WTC11 (cell line): ENCODE data around the gene PRKACA. TPM values are rescaled to one million over a fixed set of nuclear protein-coding genes. Genes with fewer than 3 reads are reported as not detected.

Experiments used
- ATAC-seq: fragments of 200-7000 bp; cut with Tn5 transposase; 2 replicates; pipeline ENCODE4 v1.10.0; 2021; ENCODE audit warnings: mild to moderate bottlenecking, moderate library complexity
- CTCF ChIA-PET: fragments of 300-600 bp; sonication (Branson Sonifier 250); formaldehyde crosslinking; loops from one replicate; lab custom pipeline; 2021; ENCODE audit warnings: antibody characterized with exemption; lab: Charles Lee
- POLR2A ChIA-PET: fragments of 350-600 bp; sonication (Branson Sonifier 250); formaldehyde crosslinking; loops from one replicate; lab custom pipeline; 2021; ENCODE audit warnings: antibody characterized with exemption; lab: Charles Lee
- DNase-seq: peaks from one replicate; pipeline ENCODE4 v3.0.0; 2021; ENCODE audit warnings: low spot score
- H3K27ac Mint-ChIP-seq: 2 replicates; pipeline ENCODE4 v1.8.0; 2021; ENCODE audit warnings: mixed read lengths
- H3K27me3 Mint-ChIP-seq: 2 replicates; pipeline ENCODE4 v1.8.0; 2021; ENCODE audit warnings: low read depth, mild to moderate bottlenecking, moderate library complexity, mixed read lengths
- H3K36me3 Mint-ChIP-seq: 2 replicates; pipeline ENCODE4 v1.8.0; 2021; ENCODE audit warnings: mixed read lengths
- H3K4me1 Mint-ChIP-seq: 2 replicates; pipeline ENCODE4 v1.8.0; 2022; ENCODE audit warnings: mixed read lengths
- H3K4me3 Mint-ChIP-seq: 2 replicates; pipeline ENCODE4 v1.8.0; 2021; ENCODE audit warnings: mild to moderate bottlenecking, moderate library complexity, mixed read lengths
- H3K9me3 Mint-ChIP-seq: 2 replicates; pipeline ENCODE4 v1.8.0; 2021; ENCODE audit warnings: mixed read lengths
- CBFB ChIP-seq: sonication (generic); formaldehyde crosslinking; IDR thresholded peaks from 2 replicates; pipeline ENCODE4 v1.8.1; 2022; ENCODE audit warnings: mild to moderate bottlenecking, low read depth, missing genetic modification reagents
- CDX4 ChIP-seq: fragments of 250-450 bp; sonication (Bioruptor Pico); IDR thresholded peaks from 2 replicates; pipeline ENCODE4 v1.9.0; 2021; ENCODE audit warnings: moderate library complexity, mild to moderate bottlenecking, inconsistent platforms, borderline replicate concordance
- CREM ChIP-seq: sonication (generic); formaldehyde crosslinking; IDR thresholded peaks from 2 replicates; pipeline ENCODE4 v1.8.1; 2022; ENCODE audit warnings: mild to moderate bottlenecking, missing genetic modification reagents, moderate library complexity
- FOXP4 ChIP-seq: sonication (generic); formaldehyde crosslinking; IDR thresholded peaks from 2 replicates; pipeline ENCODE4 v1.8.0; 2022; ENCODE audit warnings: mild to moderate bottlenecking, missing genetic modification reagents
- GABPB1 ChIP-seq: sonication (generic); formaldehyde crosslinking; IDR thresholded peaks from 2 replicates; pipeline ENCODE4 v1.8.1; 2023; ENCODE audit warnings: mild to moderate bottlenecking, missing genetic modification reagents
- JAZF1 ChIP-seq: fragments of 250-450 bp; sonication (Bioruptor Pico); IDR thresholded peaks from 2 replicates; pipeline ENCODE4 v1.9.0; 2021; ENCODE audit warnings: moderate library complexity, mild to moderate bottlenecking, inconsistent platforms
- KAT7 ChIP-seq: sonication (generic); formaldehyde crosslinking; IDR thresholded peaks from 2 replicates; pipeline ENCODE4 v1.8.1; 2023; ENCODE audit warnings: missing genetic modification reagents, mild to moderate bottlenecking, borderline replicate concordance
- NR1H2 ChIP-seq: sonication (generic); formaldehyde crosslinking; IDR thresholded peaks from 2 replicates; pipeline ENCODE4 v1.9.0; 2021; ENCODE audit warnings: mild to moderate bottlenecking, moderate library complexity, missing genetic modification reagents
- NR2C2 ChIP-seq: sonication (generic); formaldehyde crosslinking; IDR thresholded peaks from 2 replicates; pipeline ENCODE4 v1.8.0; 2022; ENCODE audit warnings: mild to moderate bottlenecking, missing genetic modification reagents
- NR3C1 ChIP-seq: sonication (generic); formaldehyde crosslinking; conservative IDR thresholded peaks from 2 replicates; pipeline ENCODE4 v1.8.1; 2023; ENCODE audit warnings: low read depth, mild to moderate bottlenecking, missing genetic modification reagents
- PRDM15 ChIP-seq: sonication (generic); formaldehyde crosslinking; IDR thresholded peaks from 2 replicates; pipeline ENCODE4 v1.8.0; 2022; ENCODE audit warnings: missing genetic modification reagents
- TP53 ChIP-seq: sonication (generic); formaldehyde crosslinking; IDR thresholded peaks from 2 replicates; pipeline ENCODE4 v1.8.1; 2023; ENCODE audit warnings: mild to moderate bottlenecking, missing genetic modification reagents
- USF1 ChIP-seq: sonication (generic); formaldehyde crosslinking; IDR thresholded peaks from 2 replicates; pipeline ENCODE4 v1.8.0; 2022; ENCODE audit warnings: mild to moderate bottlenecking, missing genetic modification reagents
- ZNF138 ChIP-seq: sonication (generic); formaldehyde crosslinking; conservative IDR thresholded peaks from 2 replicates; pipeline ENCODE4 v1.8.1; 2022; ENCODE audit warnings: mild to moderate bottlenecking, moderate library complexity, missing genetic modification reagents
- ZNF232 ChIP-seq: sonication (generic); formaldehyde crosslinking; IDR thresholded peaks from 2 replicates; pipeline ENCODE4 v1.8.0; 2022; ENCODE audit warnings: mild to moderate bottlenecking, missing genetic modification reagents
- ZNF281 ChIP-seq: sonication (generic); formaldehyde crosslinking; IDR thresholded peaks from 2 replicates; pipeline ENCODE4 v1.8.0; 2023; ENCODE audit warnings: mild to moderate bottlenecking, missing genetic modification reagents
- ZNF512 ChIP-seq: sonication (generic); formaldehyde crosslinking; IDR thresholded peaks from 2 replicates; pipeline ENCODE4 v1.8.1; 2022; ENCODE audit warnings: missing genetic modification reagents, borderline replicate concordance
- ZNF671 ChIP-seq: fragments of 250-450 bp; sonication (Bioruptor Pico); IDR thresholded peaks from 2 replicates; pipeline ENCODE4 v1.8.0; 2021; ENCODE audit warnings: mild to moderate bottlenecking
- total RNA-seq: library from RNA; stranded (reverse); gene quantifications from 3 replicates; pipeline ENCODE4 v1.2.3, GENCODE V29; 2021

Gene PRKACA
- total RNA-seq, 1 experiment from 2014 or later = 37.8 TPM

- H3K4me3 Mint-ChIP-seq = no peak overlapping the region
- no peaks in the 10 kb centered on the region for H3K4me1 Mint-ChIP-seq
- H3K27me3 Mint-ChIP-seq = no peaks in the 10 kb centered on the region
- no peak for DNase-seq
- no peak overlapping the region for H3K27ac Mint-ChIP-seq
- CTCF ChIA-PET = interaction anchor here (1.4 to 1.8 kb wide), 3 partner anchors 23 to 320 kb away, joined by 3 to 9 read pairs (median 5); partner anchors contain the start of gene ASF1B
- no peak for ATAC-seq
- POLR2A ChIA-PET = no interaction called here
- peaks cover 33% of the 10 kb centered on the region for H3K36me3 Mint-ChIP-seq
- H3K9me3 Mint-ChIP-seq = no peaks in the 10 kb centered on the region
- no peak for TF ChIP-seq ZNF281 (CRISPR knock-in tag)
- TF ChIP-seq NR1H2 (CRISPR knock-in tag) = no peak
- no peak for TF ChIP-seq NR3C1
- TF ChIP-seq ZNF232 (CRISPR knock-in tag) = no peak
- no peak for TF ChIP-seq KAT7 (CRISPR knock-in tag)
- no peak for TF ChIP-seq FOXP4 (CRISPR knock-in tag)
- no peak for TF ChIP-seq ZNF138 (CRISPR knock-in tag)
- no peak for TF ChIP-seq CDX4
- TF ChIP-seq CREM (CRISPR knock-in tag) = no peak
- no peak for TF ChIP-seq TP53
- TF ChIP-seq NR2C2 (CRISPR knock-in tag) = no peak
- no peak for TF ChIP-seq ZNF671 (CRISPR knock-in tag)
- TF ChIP-seq GABPB1 = no peak
- TF ChIP-seq PRDM15 = no peak
- TF ChIP-seq ZNF512 = no peak
- no peak for TF ChIP-seq CBFB
- TF ChIP-seq USF1 = no peak
- no peak for TF ChIP-seq JAZF1
- TF ChIP-seq, all 79 proteins: peak for 0
Measured at GRCh38 chr19:14160017-14160703, 42.6 kb upstream of the PRKACA start.
